GM21381 (cell line): ENCODE results near the gene KCNMB1.

Source experiments
- ATAC-seq: cut with Tn5 transposase; IDR thresholded peaks from one replicate; pipeline ENCODE4 v1.9.1; 2021; ENCODE audit warnings: mild to moderate bottlenecking, moderate library complexity; ENCODE audit not compliant: unreplicated experiment

Gene KCNMB1

GRCh38 chr5:170416526-170416925 is 27.4 kb upstream of the KCNMB1 start:
- no peak for ATAC-seq

GRCh38 chr5:170414786-170415185 is 25.6 kb upstream of the KCNMB1 start:
- ATAC-seq = no peak

GRCh38 chr5:170413897-170414296 is 24.7 kb upstream of the KCNMB1 start:
- ATAC-seq = no peak

GRCh38 chr5:170411100-170411499 is 21.9 kb upstream of the KCNMB1 start:
- no peak for ATAC-seq

GRCh38 chr5:170410401-170410800 is 21.2 kb upstream of the KCNMB1 start:
- ATAC-seq = no peak

DNA sequence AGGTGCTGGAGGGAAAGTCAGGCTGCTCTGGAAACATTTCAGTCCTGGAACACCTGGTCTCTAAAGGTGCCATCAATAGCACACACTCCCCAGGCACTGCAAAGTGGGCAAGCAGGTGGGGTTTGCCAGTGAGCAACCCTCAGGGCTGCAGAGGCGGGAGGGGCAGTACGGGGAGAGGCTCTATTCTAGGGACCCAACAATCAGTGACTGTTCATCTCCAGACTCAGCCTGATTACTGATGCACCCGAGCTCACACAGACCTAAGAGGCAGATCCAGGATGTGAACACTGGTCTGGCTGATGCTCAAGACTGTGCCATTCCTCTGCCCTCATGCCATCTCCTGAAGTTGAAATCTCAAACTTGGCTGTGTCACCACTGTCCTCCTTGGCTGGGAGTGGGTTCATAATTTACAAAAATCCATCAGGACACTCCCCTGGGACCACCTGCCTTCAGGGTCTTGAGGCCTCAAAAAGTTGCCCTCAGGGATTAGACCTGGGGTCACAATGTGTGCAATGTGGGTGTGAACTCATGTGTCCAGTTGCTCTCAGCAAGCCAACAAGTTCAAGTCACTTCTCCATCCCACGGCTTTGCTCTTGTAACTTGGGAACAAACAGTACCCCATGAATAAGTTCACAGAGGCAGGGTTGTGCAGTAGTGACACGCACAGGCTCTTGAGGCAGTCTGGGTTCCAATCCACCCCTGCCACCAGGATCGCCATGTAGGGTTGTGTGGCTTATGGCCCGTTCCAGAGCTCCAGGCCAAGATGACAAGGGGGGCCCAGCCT is 19.9 kb upstream of the KCNMB1 start:
- no peak for ATAC-seq

GRCh38 chr5:170408226-170408625 is 19.1 kb upstream of the KCNMB1 start:
- no peak for ATAC-seq

DNA sequence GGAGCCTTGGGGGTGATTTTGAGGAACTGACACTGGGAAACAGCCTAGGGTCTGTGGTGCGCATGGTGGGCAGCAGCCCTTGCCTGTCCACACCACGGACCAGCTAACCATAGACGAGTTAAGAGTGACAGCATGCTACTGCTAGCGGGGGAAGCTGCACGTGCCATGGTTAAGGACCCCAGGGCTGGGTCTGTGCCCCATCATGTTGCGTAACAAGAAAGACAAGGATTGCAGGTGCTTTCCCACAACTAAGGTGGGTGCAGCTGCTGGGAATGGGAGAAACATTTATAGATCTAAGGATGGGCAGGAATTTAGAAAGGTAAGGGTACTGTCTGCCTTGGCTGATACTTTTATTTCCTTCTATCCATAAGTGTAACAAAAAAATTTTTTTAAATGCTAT is 17.9 kb upstream of the KCNMB1 start:
- ATAC-seq = no peak

DNA sequence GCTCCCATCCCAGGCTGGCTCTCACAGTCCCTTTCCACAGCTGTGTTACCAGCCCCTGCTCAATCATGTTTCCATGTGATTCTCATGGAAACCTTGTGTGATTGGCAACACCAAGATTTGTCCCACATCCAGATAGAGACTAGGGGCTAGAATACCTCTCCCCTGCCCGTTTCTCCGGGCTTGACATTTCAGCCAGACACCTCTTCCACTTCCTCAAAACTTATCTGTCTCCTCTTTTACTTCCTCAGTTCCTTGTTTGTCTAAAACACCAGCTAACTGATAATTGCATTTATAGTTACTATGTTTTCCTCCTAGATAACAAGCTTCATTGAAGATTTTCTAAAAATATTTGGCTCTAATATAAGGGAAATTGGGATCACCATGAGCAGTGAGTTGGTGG is 16.6 kb upstream of the KCNMB1 start:
- ATAC-seq = no peak

GRCh38 chr5:170404398-170404797 is 15.2 kb upstream of the KCNMB1 start:
- ATAC-seq = no peak

DNA sequence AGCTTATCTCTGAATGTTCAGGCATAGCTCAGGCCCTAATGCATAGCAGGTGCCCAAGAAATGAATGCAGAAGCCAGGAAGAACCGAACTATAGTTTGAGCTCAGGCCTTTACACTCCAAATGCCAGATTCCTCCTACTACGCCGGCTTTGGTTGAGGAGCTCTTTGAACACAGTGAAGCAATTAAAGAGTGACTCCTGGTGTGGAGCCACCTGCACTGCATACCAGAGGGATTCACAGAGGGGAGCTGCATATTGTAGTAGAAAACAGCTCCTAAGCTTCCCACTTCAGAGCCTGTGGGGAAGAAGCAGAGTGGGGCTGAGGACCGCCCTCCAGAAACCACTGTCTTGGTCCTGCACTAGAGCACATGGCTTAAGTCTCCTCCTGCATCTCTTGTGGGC is 14.5 kb upstream of the KCNMB1 start:
- ATAC-seq = no peak

- no peak for ATAC-seq
Measured at GRCh38 chr5:170402508-170402907, 13.3 kb upstream of the KCNMB1 start.

GRCh38 chr5:170397059-170397458 is 7.9 kb upstream of the KCNMB1 start:
- ATAC-seq = no peak

DNA sequence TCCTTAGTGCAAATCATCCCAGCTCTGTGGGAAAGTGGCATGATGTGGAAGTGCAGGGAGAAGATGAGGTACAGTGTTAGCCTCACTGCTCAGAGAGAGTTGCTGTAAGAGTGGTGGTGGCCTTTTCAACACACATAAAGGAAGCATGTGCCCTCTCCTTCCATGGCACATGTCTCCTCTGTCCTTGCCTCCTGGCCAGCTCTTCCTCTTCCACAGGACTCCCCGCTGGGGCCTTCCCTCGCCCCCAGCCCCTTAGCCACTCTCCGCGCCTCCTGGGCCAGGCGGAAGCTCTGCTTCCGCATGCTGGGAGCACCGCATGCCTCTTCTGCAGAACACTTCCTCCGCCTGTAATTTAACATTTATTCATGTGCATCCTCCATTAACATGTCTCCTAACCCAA is 4.8 kb upstream of the KCNMB1 start:
- ATAC-seq = no peak

DNA sequence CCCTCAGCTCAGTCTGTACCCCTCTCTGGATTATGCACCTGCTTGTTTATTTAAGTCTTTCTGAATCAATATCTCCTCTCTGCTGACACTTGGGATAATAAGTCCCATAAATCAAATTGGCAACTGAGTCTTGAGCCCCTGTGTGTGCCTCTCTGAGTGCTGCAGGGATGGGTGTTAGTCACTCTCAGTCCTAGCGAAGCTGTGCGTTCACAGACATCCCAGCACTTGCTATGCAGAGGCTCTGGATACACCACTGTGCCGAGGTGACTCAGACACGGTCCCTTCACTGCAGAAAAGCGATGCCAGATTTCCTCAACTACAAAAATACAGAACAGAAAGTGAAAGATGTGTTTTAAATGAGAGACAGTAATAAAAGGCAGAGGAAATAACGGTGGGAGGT is 4.1 kb upstream of the KCNMB1 start:
- no peak for ATAC-seq

- ATAC-seq = no peak
Measured at GRCh38 chr5:170390472-170390871, 1.3 kb upstream of the KCNMB1 start.

DNA sequence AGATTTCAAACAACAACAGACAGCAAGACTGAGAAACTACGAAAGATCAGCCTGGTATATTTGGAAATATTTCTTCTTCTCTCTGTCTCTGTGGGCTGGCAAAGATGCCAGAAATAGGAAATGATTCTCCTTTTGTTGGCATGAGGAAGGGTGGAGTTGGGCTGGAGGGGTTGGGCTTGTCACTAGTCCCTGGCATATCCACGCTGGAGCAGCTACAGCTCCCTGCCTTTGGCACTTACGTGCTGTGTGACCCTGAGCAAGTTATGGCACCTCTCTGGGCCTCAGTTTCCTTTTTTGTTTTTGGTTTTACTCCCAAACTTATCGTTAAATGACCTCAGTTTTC is 354 bp upstream of the KCNMB1 start:
- ATAC-seq = no peak

GRCh38 chr5:170387775-170388639 is 1.2 kb downstream of the KCNMB1 start:
- ATAC-seq = no peak

DNA sequence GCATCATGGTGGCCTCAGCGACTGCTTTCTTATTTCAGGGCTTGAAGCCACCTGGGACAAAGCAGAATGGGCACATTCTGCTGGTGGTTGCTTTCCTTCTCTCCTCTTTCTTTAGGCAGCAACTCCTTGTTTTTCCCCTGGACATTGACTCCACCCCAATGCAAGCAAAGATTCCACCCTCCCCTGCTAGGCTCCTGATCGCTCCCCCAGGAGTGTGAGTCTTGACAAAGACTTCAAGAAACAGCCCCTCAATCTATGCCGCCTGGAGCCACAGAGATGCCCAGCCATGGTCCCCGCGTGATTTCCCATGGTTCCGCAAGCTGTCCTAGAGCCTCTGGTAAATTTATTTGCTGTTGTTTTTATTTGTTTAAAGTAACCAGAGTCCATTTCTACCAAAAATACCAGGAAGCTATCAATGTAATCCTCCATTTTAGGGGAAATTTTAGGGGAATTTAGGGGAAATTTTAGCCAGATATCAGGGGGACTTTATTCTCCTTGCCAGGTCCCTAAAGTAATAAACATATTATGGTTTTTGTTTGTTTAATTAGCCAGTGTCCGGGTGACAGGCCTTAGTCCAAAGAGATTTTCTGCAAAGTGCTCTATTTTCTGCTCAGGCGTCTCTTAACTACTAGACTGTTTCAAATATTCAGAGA is 2.3 kb downstream of the KCNMB1 start:
- ATAC-seq = no peak

- no peak for ATAC-seq
Measured at GRCh38 chr5:170383227-170383626, 5.9 kb downstream of the KCNMB1 start.

GRCh38 chr5:170382790-170383189 is 6.4 kb downstream of the KCNMB1 start:
- no peak for ATAC-seq
